NOMO-1 treated with dmso at 0.1 percent for 144 hours (cell line): ENCODE data around the gene ULK4.
"Not testable (repeated sequence)": the region's sequence is repeated elsewhere in the genome, so short reads cannot be mapped to it uniquely, and the experiment has no call there.

Experiments
- DNase-seq: peaks from one replicate; lab custom pipeline; 2025; ENCODE audit not compliant: unreplicated experiment; lab: John Stamatoyannopoulos, UW

The ULK4 gene

GRCh38 chr3:41960826-41961750 is 815 bp downstream of the ULK4 start:
- peak; percentile 25 for DNase-seq

GRCh38 chr3:41956574-41956973 is 5.3 kb downstream of the ULK4 start:
- no peak for DNase-seq

DNA sequence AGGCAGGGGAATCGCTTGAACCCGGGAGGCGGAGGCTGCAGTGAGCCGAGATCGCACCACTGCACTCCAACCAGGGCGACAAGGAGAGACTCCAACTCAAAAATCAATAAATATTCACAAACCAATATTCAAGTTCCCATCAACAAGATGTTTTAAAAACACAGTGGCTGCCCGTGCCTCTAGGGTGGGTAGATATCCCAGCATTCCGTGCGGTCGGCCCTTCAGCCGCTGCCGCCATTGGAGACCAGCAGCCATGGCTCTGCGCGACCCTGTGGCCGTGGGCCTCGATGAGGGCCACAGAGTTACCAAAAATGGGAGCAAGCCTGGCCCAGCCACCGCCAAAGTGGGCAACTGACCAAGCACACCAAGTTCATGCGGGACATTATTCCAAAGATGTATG is 6.7 kb downstream of the ULK4 start:
- no peak for DNase-seq

DNA sequence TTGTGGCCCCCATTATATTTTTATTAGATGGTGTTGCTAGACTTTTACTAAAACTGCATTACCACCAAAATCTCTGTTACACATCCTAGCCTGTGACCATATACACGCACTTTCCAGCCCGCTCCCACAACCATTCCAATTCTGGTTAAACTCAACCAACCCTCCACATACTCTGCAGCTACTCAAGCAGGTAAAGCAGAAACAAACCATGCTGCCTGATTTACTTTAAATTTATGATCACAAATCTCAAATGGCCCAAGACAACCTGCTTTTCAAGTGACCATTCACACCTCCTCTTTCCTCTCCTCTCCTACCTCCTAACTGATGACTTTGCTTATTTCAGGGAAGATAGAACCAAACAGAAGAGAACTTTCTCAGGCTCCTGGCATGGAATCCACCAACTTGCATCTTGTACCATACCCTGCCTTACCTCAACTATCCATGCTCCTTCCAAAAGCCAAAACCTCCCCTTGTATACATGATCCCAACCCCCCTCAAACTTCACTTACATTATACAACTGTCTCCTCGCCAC is 18.5 kb downstream of the ULK4 start:
- DNase-seq: no peak

DNA sequence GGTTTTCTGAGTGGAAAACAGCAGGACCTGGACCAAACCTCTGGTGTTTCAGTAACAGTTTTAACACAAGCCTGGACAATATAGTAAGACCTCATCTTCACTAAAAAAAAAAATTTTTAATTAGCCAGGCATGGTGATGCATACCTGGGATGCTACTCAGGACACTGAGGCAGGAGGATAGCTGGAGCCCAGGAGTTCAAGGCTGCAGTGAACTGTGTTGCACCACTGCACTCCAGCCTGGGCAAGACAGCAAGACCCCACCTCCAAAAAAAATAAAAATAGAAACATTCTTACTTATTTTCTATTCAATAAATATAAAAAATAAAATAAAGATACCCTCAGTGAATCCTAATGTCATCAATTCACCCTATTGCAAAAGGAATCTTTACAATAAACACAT is 21.5 kb downstream of the ULK4 start:
- no peak for DNase-seq

GRCh38 chr3:41936384-41936783 is 25.5 kb downstream of the ULK4 start:
- no peak for DNase-seq

DNA sequence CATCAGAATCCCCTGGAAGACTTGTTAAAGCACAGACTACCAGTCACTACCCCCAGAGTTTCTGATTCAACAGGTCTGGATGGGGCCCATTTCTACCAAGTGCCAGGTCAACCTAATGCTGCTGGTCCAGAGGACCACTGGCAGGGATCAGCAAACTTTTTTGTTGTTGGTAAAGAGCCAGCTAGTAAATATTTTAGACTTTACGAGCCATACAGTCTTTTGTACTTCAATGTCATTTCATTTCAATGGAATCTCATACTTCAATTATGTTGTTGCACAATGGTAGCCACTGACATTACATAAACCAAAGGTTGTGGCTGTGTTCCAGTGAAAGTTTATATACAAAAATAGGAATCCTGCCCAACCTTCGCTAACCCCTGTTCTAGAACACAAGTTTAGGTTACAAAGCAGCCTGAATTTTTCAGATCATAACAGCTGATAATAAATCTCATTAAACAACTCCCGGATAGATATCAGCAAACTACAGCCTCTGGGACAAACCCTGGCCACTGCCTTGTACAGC is 28.7 kb downstream of the ULK4 start:
- no peak for DNase-seq

DNA sequence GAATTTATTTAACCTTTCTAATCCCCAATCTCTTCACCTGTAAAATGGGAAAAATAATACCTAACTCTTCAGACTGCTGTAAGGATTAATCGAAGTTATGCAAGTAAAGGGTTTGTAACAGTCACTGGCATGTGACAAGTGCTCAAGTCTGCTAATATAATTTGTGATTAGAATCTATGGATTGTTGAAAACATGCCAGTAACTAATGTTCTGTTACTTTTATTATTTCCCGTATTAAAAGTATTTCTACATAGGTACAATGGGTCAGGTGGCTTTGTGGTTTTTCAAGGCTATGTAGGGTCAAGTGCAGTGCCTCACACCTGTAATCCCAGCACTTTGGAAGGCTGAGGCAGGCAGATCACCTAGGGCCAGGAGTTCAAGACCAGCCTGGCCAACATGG is 29.4 kb downstream of the ULK4 start:
- DNase-seq: no peak

- DNase-seq: no peak
Measured at GRCh38 chr3:41920406-41920965, 41.4 kb downstream of the ULK4 start.

DNA sequence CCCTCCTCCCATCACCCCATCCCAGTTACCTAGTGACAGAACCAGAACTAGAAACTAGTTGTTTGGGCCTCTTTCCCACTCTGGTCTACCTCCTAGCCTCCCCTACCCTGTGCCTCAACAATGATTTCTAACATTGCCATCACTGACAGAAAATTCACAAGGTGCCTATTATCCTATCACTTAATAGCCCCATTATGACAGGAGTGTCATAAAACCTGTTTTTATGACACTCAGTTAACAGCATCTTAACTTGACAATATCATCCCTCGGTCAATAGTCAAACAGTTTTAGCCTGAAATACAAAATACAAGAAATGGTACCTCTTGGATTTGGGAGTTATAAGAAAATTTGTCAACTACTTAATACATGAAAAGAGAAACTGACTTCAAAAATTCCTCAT is 46.5 kb downstream of the ULK4 start:
- DNase-seq: no peak

GRCh38 chr3:41912280-41912679 is 49.6 kb downstream of the ULK4 start:
- DNase-seq: no peak

DNA sequence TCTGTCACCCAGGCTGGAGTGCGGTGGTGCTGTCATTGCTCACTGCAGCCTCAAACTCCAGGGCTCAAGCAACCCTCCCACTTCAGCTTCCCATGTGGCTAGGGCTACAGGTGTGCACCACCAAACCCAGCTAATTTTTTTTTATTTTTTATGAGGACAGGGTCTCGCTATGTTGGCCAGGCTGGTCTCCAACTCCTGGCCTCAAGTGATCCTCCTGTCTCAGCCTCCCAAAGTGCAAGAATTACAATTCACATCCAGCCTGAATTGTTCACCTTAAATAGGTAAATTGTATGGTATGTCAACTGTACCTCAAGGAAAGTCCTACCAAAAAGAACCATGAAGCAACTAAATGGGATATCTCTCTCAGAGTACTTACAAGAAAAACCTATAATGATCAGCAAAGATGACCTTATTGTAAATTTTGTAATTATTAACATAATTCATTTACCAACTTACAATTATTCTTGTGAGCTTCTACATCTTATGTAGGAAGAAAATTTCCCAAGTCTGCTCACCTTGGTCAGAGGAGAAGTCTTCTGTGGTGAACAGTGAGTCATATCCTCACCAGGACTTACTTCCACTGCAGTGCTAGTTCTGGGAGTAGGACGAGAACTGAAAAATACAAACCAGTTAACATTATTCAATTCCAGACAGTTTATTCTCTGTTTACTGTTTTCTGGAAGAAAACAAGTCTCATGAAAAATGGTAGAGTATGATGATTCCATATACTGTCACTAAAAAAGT is 54.4 kb downstream of the ULK4 start:
- DNase-seq: no peak

DNA sequence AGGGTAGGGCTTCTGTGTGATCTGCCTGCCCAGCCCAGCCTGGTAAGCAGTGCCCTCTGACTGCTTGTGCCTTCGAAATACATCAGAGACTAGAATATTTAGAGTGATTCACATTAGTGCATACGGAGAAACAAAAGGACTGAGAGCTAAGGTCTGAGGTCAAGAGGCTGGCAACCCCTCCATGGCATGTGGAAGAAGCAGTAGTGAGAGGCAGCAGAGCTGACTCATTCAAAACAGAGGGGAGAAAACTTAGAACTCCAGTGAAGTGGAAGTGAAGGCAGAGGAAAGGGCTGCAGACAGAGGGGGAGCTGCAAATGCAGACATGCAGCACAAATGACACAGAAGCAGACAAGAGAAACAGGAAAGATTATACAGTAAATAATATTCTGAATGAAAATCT is 61.6 kb downstream of the ULK4 start:
- DNase-seq: no peak

DNA sequence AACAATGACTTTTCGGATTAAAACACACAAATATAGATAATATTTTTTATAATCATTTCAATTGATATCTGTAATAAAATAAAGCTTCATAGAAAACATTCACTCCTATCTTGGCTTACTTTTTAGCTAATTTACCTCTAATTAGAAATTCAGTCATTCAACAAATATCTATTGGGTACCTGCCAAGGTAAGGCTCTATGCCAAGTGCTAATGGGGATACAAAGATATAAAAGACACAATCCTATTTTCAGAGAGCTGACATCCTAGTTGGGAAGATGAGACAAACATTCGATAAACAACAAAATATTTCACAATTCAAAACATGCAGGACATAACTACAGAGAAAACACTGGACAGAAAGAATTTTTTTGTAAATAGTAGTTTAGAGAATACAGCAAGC is 63.3 kb downstream of the ULK4 start:
- DNase-seq: no peak

DNA sequence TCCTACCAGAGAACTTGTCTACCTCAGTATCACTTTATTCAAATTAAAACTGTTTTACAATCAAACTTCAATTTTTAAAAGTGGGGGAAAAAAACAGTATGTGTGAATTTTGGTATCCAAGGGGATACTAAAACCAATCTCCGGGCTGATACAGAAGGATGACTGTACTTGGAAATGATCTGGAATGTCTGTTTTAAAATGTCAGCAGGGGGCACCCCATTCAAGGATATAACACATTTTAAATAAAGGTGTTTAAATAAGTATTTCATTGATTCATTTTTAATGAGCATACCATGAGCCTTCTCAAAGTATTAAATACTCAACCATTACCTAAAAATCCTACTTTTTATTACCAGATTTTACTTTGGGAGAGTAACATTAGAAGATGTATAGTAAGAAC is 67.9 kb downstream of the ULK4 start:
- no peak for DNase-seq

- DNase-seq: no peak
Measured at GRCh38 chr3:41888368-41889076, 73.4 kb downstream of the ULK4 start.

- DNase-seq: no peak
Measured at GRCh38 chr3:41882956-41883355, 78.9 kb downstream of the ULK4 start.

DNA sequence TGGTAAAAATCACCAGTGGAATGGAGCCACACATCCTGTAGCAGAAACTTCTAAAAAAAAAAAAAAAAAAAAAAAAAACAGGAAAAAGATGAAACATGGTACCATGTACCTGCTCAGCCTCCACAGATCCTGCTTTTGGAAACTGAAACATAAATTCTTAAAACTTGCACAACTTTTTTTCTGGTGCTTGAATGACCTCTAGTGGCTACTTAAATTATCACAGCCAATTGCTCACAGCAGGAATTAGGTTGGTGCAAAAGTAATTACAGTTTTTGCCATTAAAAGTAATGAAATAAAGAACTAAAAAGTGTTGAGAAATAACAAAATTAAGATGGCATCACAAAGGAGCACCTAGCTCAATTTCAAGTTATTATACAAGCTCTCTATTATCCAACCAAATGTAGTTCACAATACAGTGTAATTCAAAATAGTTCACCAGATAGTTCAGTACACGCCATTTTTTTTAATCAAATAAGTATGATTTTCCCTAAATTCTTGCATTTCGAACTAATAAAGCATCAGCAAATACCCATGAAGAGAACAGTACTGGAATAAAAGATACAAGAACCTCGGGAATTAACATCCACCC is 80.6 kb downstream of the ULK4 start:
- DNase-seq: no peak

DNA sequence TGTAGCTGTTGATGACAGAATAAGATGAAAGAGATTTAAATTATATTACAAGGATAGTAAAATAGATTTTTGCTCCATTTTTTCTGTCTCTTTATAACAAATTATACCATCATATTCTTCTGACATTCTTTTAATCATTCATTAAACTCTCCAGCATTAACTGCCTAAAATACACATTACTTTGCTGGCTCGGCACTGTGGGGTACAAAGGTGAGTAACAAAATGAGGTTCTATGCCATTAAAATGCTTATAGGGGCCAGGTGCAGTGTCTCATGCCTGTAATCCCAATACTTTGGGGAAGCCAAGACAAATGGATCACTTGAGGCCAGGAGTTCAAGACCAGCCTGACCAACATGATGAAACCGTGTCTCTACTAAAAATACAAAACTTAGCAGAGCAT is 81.5 kb downstream of the ULK4 start:
- no peak for DNase-seq

DNA sequence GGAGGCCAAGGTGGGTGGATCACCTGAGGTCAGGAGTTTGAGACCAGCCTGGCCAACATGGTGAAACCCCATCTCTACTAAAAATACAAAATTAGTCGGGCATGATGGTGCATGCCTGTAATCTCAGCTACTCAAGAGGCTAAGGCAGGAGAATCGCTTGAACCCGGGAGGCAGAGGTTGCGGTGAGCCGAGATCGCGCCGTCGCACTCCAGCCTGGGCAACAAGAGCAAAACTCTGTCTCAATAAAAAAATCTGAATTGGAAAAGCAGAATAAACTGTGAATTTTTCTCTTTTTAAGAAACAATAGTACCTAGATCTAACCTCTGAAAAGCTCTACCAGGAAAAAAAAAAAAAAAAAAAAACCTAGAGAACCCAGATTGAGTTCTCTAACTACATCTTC is 84.2 kb downstream of the ULK4 start:
- not testable (repeated sequence) for DNase-seq

DNA sequence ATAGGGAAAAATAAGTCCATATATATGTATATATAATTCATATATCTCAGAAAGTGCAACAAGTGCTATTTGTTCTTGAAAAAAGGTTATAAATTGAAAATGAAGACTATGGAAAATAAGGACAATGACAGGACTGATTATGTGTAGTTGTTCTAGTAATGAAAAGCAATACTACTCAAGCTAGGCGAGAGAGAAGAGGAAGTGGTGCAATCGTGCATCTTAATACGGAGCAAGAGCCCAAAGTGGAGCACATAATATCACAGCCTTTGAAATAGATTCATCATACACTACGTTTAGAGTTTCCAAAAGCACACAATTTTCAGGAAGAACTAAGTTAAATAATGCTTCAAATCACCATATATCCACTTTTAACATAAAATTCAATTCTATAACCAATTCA is 87.9 kb downstream of the ULK4 start:
- no peak for DNase-seq
